ENCODE data around the gene TEX19. TPM values are rescaled to one million over a fixed set of nuclear protein-coding genes. Genes with fewer than 3 reads are reported as not detected.

TEX19 gene
- total and polyA plus RNA-seq, 2 experiments from 2014 or later: 0.10 to 0.66 TPM

DNA sequence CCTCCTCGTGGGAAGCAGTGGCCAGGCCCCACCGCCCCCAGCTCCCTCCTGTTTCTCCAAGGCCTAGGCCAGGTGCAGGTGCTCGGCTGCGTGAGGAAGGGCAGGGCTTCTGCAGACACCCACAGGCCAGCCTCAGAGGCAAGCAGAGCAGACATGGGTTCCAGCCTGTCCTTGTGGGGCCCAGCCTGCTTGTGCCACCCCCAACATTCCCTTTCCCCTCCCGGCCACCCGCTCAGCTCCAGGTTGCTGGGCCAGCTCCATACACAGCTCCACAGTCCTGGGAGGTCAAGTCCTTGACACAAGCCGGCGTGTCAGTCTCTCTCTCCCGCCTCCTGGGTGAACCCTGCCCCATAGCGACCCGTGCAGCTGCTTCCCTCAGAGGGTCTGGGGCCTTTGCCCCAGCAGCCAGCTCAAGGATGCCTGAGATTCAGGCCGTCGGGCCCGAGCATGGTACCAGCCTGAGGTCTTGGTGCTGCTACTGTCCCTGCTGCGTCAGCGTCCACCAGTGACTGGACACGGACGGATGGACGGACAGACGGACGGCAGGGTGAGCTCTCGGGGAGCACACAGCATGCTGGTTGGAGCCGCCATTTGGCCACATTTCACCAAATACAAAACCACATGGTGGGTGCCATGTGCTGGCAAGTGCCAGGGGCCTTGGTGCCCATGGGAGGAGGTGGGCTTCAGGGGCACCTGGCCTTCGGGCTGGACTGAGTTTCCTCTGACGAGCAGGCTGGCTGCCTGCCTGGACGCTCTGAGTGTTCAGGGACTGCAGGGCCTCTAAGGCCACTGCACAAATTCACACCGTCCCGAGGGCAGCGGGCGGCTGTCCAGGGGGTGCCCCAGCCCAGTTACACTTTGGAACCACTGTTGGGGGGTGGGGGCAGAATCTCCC lies 33.5 kb upstream of the TEX19 start (continued):
- TF ChIP-seq, protein P1, sequence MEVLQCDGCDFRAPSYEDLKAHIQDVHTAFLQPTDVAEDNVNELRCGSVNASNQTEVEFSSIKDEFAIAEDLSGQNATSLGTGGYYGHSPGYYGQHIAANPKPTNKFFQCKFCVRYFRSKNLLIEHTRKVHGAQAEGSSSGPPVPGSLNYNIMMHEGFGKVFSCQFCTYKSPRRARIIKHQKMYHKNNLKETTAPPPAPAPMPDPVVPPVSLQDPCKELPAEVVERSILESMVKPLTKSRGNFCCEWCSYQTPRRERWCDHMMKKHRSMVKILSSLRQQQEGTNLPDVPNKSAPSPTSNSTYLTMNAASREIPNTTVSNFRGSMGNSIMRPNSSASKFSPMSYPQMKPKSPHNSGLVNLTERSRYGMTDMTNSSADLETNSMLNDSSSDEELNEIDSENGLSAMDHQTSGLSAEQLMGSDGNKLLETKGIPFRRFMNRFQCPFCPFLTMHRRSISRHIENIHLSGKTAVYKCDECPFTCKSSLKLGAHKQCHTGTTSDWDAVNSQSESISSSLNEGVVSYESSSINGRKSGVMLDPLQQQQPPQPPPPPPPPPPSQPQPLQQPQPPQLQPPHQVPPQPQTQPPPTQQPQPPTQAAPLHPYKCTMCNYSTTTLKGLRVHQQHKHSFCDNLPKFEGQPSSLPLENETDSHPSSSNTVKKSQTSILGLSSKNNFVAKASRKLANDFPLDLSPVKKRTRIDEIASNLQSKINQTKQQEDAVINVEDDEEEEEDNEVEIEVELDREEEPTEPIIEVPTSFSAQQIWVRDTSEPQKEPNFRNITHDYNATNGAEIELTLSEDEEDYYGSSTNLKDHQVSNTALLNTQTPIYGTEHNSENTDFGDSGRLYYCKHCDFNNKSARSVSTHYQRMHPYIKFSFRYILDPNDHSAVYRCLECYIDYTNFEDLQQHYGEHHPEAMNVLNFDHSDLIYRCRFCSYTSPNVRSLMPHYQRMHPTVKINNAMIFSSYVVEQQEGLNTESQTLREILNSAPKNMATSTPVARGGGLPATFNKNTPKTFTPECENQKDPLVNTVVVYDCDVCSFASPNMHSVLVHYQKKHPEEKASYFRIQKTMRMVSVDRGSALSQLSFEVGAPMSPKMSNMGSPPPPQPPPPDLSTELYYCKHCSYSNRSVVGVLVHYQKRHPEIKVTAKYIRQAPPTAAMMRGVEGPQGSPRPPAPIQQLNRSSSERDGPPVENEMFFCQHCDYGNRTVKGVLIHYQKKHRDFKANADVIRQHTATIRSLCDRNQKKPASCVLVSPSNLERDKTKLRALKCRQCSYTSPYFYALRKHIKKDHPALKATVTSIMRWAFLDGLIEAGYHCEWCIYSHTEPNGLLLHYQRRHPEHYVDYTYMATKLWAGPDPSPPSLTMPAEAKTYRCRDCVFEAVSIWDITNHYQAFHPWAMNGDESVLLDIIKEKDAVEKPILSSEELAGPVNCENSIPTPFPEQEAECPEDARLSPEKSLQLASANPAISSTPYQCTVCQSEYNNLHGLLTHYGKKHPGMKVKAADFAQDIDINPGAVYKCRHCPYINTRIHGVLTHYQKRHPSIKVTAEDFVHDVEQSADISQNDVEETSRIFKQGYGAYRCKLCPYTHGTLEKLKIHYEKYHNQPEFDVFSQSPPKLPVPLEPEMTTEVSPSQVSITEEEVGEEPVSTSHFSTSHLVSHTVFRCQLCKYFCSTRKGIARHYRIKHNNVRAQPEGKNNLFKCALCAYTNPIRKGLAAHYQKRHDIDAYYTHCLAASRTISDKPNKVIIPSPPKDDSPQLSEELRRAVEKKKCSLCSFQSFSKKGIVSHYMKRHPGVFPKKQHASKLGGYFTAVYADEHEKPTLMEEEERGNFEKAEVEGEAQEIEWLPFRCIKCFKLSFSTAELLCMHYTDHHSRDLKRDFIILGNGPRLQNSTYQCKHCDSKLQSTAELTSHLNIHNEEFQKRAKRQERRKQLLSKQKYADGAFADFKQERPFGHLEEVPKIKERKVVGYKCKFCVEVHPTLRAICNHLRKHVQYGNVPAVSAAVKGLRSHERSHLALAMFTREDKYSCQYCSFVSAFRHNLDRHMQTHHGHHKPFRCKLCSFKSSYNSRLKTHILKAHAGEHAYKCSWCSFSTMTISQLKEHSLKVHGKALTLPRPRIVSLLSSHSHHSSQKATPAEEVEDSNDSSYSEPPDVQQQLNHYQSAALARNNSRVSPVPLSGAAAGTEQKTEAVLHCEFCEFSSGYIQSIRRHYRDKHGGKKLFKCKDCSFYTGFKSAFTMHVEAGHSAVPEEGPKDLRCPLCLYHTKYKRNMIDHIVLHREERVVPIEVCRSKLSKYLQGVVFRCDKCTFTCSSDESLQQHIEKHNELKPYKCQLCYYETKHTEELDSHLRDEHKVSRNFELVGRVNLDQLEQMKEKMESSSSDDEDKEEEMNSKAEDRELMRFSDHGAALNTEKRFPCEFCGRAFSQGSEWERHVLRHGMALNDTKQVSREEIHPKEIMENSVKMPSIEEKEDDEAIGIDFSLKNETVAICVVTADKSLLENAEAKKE (CRISPR knock-in tag; IDR thresholded peaks at IDR 0.05): no peak
- TF ChIP-seq ZNF331 (CRISPR knock-in tag; IDR thresholded peaks at IDR 0.05; ENCODE audit: low read depth): no peak

GRCh38 chr17:82327289-82327688 lies 31.8 kb upstream of the TEX19 start:
- Mint-ChIP-seq H3K9me3 (no peaks in the 10 kb centered on the region), H3K4me1 (peaks cover 13% of the 10 kb centered on the region), H3K36me3 (ENCODE audit: low read depth) (no peaks in the 10 kb centered on the region; the same call in 2 of the 3 replicates), H3K4me3 (no peak overlapping the region), H3K27me3 (ENCODE audit: insufficient read depth, low read depth, poor library complexity) (peaks cover 18% of the 10 kb centered on the region), H3K27ac (no peak overlapping the region)
- Histone ChIP-seq H3K4me3 (no peak overlapping the region), H3K79me2 (replicated peaks; ENCODE audit: insufficient read depth) (no peaks in the 10 kb centered on the region), H3F3A (replicated peaks; ENCODE audit: low read depth) (no peaks in the 10 kb centered on the region), H3K4me2 (no peak overlapping the region), H3K4me1 (ENCODE audit: insufficient read depth) (no peaks in the 10 kb centered on the region), H2AFZ (no peak overlapping the region), H3K27me3 (ENCODE audit: insufficient read depth) (peaks cover 9% of the 10 kb centered on the region), H3K36me3 (ENCODE audit: insufficient read depth) (no peaks in the 10 kb centered on the region), H3K27ac (ENCODE audit: low read depth) (no peak overlapping the region), H4K20me1 (replicated peaks; ENCODE audit: insufficient read depth) (no peaks in the 10 kb centered on the region), H3K9me2 (ENCODE audit: insufficient read depth) (no peaks in the 10 kb centered on the region)
- ATAC-seq (peak; percentile 22), DNase-seq (ENCODE audit: low spot score) (no peak)
- TF ChIP-seq EZH2phosphoT487 (IDR thresholded peaks at IDR 0.05; ENCODE audit: unreplicated experiment): no peak
- no peak for TF ChIP-seq REST (IDR thresholded peaks at IDR 0.05; ENCODE audit: unreplicated experiment)
- TF ChIP-seq POLR2AphosphoS5 (IDR thresholded peaks at IDR 0.05; ENCODE audit: low read depth): no peak

Measured in GM23338 (cell line).